Cortex of kidney (tissue), 1 donor: ENCODE results near the gene RBFOX2.
"Not testable (repeated sequence)": the region's sequence is repeated elsewhere in the genome, so short reads cannot be mapped to it uniquely, and the experiment has no call there.

Source experiments
- DNase-seq: peaks from one replicate; lab custom pipeline; 2025; lab: John Stamatoyannopoulos, UW

Gene RBFOX2

DNA sequence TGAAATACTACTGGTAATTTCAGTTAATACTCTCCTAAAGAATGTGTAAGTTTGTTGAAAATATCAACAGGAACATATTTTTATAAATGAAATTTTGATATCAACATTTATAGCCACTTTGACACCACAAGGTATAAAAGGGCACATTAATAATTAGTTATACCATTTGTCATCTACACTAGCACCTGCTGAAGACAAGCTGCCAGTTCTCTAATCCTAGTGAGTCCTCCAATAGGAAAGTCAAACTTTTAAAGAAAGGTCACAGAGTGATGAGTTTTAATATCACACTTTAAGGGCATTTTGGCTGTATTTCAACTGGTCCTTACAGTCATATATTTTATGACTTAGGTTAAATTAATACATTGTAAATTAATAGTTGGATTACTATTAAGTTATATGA, 258.6 kb downstream of the RBFOX2 start:
- no peak for DNase-seq

DNA sequence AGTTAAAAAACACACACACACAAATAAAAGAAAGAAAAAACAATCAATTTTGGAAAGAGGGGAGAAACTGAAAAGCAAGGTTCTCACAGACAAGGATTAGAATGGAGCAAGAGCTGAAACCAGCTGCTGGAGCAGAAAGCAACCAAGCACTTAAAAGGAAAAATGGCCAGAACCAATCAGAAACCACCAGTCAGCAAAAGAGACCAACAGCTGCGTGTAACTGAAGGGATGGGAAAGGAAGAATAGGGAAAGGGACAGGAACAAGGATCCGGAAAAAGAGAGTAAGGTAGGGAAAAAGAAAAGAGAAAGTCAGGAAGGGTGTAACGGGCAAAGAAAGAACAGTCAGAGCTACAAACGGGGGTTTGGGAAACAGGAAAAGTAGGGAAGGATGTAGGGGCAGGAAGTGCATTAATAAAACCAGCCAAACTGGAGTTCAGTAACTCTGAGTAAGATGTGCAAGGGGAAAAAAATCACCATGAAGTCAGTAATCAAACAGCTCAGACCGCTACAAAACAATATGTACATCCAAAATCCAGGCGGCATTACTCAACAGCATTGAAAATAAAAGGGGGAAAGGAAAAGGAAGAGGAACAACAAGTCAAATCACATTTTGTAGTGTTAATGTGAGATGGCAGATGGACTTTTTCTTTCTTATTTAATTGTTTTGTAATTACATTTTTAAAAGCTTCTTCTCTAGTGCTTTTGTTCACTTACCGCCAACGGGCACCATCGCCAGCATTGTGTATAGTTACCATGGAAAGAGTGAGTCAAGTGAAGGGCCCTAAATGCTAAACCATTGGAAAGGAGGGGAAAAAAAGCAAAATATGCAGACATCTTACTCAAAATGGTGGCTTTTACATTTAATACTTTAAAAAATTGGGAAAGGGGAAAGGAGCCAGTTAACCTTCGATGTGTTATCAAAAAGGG, 261.7 kb downstream of the RBFOX2 start:
- no peak for DNase-seq

DNA sequence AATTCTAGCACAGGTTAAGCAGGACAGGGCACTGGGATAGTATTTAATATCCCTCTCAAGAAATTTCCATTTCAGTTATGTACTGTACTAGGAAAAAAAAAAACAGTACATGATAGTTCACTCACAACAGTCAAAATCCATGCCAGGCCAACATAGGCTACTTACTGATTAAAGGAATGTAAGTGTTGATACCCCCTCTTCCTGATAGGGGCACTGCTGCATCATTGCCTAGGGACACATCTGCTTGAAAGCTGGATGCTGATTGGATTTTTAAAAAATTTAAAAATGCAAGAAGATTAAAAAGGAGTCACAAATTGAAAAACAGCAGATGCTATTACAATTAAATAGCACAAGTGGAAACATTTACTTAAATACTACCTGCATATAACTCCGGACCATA, 267.6 kb downstream of the RBFOX2 start:
- DNase-seq: no peak

DNA sequence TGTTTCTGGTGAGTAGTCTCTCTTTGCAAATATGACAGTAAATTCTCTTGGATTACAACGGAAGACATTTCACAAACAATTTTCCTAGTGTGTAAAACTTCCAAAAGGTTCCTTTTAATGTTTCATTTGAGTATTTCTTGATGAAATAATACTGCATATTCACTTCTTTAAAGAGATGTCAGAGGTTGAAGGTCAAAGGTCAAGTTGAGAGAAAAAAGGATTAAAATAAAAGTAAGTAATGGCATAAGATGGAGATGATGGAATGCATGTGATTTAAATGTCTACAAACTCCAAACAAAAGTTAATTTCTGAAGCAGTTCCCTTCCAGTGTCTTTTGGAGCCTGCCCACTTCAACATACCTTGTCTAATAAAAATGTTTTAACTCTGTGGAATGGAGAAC, 270.2 kb downstream of the RBFOX2 start:
- DNase-seq: no peak

DNA sequence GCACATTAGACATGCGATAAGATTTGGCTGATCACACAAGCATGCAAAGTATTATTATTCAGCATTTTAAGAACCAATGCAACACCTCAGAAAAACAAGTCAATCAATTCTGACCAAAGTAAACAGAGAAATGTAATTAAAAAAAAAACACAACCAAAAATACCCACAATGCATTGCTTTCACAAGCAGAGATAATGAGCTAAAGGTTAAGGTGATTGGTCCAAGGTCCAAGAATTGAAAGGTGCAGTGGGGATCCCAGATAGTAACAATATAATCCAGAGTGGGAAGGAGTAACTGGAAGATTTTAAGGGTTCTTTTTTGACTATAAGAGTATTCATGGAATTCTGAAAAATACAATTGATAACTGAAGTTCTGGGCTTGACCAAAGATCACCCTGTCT, 271.9 kb downstream of the RBFOX2 start:
- DNase-seq: no peak

DNA sequence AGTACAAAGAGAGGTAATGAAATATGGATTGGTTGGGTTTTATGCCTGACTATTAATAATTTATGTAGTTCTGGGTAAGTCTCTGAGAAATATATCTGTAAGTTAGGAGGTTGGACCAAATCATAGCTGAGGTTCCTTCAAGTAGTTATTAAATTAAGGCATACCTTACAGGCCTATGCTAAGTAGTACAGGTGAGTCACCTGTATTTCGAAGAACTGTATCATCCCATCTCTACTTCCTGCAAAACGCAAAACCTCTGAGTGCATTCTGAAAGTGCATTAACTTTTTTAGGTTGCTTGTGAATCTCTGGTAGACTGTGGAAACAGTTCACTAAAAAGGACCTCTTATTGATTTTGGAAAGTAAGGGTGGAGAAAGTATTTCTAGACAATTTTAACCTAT, 273.9 kb downstream of the RBFOX2 start:
- DNase-seq: no peak

DNA sequence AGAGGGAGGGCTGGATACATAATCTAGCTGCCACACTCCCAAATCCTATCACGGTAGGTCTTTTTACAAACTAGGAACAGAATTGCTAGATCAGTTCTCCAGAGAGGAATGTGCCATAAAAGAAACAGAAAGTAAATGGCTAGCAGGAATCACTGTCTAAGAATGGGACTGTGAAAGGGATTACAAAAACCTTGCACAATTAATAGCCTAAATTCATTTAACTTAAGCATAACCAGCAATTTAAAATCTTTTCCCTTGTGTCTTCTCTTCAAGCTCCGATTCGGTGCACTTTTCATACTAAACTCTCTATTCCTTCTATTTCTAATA, 275.8 kb downstream of the RBFOX2 start:
- no peak for DNase-seq

DNA sequence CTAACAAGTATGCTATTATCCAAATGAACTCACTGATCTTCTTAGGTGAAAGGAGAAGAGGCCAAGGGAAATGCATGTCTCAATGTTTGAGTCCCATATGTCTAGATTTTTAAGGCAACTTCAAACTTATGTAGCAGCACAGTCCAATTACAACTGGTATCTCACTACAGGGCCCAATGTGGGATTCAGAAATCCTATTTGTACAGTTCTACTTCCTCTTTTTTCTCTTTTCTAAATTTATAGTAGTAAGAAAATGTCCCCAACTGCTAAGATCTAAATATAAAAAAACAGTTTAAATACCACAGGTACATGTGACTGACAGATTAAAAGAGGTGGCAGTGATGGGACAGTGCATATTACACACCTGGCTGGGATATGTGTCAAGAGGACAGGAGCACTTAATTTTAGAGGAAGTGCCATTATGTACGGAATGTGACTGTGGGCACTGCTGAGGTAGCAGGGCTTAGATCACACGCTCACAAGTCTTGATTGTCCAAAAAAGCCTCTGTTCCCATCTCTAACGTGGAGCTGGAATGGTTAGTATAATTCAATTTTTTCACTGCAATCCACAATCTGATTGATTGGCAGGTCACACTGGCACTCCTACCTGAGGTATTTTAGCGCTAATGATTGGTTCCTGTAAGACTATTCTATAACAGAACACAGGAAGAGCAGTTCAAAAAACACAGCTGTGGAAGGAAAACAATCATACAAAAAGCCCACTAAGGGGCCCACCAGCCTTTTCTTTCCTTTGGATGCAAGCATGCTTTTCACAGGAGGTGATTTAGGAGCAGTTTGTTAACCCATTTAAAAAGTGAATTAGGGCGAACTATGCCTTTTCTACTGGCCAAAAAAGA, 276.4 kb downstream of the RBFOX2 start:
- DNase-seq: no peak

DNA sequence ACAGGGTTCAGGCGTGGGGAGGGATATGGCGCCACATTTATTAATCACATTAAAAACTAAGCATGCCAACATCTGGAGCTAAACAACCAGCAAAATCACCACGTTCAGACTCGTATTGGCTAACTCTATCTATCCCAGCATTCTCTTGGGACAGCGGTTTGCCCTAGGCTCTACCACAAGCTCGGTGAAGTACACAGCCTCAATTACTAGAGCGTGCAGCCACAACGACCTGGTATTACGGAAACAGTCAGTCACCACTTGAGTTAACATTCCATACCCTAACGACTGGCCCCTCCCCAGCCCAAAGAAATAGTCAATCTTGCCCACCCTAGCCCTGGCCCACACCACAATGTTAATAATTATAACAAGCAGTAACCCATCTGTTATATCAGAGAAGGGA, 278.8 kb downstream of the RBFOX2 start:
- DNase-seq: no peak

- DNase-seq: no peak
Observed at GRCh38 chr22:35746946-35747703, 281.5 kb downstream of the RBFOX2 start.

- no peak for DNase-seq
Observed at GRCh38 chr22:35746248-35746647, 282.4 kb downstream of the RBFOX2 start.

DNA sequence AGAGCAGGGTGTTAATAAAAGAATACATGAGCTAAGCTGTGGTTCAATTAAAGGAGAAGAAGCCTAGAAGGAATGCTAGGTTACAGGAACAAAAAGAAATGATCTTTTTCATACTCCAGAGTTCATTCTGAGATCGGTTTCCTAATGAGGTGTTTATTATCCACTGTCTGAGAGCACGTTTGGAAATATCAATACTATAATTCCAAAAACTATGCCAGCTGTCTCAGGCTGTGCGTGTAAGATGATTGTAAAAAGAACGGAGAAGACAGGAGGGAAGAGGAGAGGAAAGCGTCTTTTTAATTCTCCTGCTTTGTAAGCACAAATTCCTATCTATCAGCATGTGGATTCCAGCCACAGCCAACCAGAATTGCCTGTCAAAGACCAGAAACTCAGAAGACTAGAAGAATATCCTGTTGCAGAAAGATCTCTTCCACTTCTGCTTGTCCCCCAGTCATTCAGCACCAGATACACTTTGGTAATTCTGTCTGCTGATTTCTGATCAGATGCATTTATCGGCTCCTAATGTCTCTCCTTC, 285.2 kb downstream of the RBFOX2 start:
- no peak for DNase-seq

DNA sequence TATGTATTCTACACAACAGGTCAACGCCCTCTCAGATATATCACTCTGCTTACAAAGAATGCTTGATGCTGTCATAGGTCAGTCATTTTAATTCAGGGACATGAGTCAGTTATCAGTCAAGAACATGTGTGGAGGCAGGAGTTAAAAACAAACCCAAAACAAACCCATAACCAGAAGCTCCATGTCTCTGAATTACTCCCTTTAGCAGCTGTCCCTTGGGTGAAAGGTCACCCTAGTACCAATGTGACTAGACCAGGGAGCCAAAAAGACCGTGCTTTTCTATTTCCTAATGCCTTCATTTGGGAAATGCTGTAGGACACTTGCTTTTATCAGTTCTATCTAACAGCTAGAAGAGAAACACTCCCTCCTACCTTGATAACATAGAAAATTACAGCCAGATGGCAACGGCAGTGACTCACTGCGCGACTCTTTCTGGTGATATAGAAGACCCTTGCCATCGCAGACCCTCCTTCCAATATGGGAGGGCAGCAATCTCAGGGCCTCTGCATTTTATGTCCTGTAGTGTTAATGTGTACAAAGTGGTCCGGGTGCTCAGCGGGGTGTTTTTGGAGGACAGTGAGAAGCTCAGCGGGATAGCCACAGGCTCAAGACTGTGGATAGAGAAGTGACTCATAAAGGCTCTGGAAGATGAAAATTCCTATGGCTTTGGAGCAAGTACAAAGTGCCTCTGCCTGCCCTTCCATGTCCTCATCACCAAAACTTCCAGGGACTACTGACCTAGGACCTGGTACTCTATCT, 286.1 kb downstream of the RBFOX2 start:
- no peak for DNase-seq

GRCh38 chr22:35740616-35741015, 288.0 kb downstream of the RBFOX2 start:
- no peak for DNase-seq

- DNase-seq: no peak
Observed at GRCh38 chr22:35739931-35740380, 288.7 kb downstream of the RBFOX2 start.

GRCh38 chr22:35739076-35739930, 289.3 kb downstream of the RBFOX2 start:
- DNase-seq: no peak

DNA sequence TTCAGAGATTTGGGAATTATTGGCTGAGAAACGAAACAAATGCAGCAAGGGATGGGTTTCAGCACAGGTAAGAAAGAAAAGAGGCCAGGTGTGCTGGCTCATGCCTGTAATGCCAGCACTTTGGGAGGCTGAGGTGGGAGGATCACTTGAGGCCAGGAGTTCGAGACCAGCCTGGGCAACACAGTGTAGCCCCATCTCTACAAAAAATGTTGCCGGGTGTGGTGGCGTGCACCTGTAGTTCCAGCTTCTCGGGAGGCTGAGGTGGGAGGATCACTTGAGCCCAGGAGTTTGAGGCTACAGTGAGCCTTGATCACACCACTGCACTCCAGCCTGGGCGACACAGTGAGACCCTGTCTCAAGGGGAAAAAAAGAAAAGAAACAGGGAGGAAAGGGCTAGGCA, 290.7 kb downstream of the RBFOX2 start:
- not testable (repeated sequence) for DNase-seq

DNA sequence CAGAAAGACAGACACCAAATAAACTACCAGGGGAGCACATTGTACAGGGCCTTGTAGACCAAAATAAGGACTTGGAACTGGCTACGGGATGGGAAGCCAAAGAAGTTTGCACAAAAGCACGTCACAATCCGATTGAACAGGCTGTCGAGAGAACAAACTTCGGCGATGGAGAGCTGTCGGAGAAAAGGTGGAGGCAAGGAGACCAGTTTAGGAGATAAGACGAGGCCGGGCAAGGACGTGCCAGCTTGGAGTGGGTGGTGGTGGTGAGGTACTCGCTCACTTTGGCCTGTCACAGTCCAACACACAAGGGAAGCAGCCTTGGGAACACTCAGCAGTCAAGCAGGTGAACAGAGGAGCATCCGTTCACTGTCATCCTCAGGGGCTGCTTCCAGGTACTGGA, 291.9 kb downstream of the RBFOX2 start:
- no peak for DNase-seq

GRCh38 chr22:35736166-35736565, 292.5 kb downstream of the RBFOX2 start:
- no peak for DNase-seq

- DNase-seq: no peak
Observed at GRCh38 chr22:35735542-35735941, 293.1 kb downstream of the RBFOX2 start.

DNA sequence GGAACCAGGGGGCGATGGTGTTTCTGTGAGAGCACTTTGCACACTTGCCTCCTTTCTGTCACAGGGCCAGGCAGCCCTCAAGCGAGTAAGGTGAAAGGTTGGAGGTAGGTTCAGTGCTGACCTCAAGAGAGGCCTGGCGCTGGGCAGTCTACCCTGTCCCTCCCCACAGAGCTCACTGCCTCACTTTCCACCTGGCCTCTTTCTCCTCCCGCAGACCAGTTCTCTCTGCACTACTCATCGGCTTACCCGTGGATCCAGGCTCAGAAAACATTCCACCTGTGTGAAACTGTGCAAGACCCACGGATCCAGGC, 294.2 kb downstream of the RBFOX2 start:
- DNase-seq: no peak
